NB4 (cell line): ENCODE measurements around the gene SLC39A10.

Experiments
- DNase-seq: peaks from one replicate; pipeline ENCODE4 v3.0.0; 2010; ENCODE audit warnings: low read depth
- H3K4me3 ChIP-seq: one replicate; pipeline ENCODE4 v1.5.1; 2011; ENCODE audit warnings: mild to moderate bottlenecking, low read depth, low read length, moderate library complexity
- CTCF ChIP-seq: IDR thresholded peaks from one replicate; pipeline ENCODE4 v1.5.1; 2012; ENCODE audit warnings: low read depth, low read length
- MAX ChIP-seq: IDR thresholded peaks from 2 replicates; pipeline ENCODE4 v1.6.1; 2011; ENCODE audit warnings: low read depth, low read length
- MYC ChIP-seq: IDR thresholded peaks from 2 replicates; pipeline ENCODE4 v1.6.1; 2011; ENCODE audit warnings: low read depth, low read length
- POLR2A ChIP-seq: IDR thresholded peaks from 2 replicates; pipeline ENCODE4 v1.6.1; 2011; ENCODE audit warnings: mild to moderate bottlenecking; ENCODE audit not compliant: insufficient read length; ENCODE audit errors: extremely low read depth

SLC39A10 gene

GRCh38 chr2:195709901-195710806 lies 53.1 kb downstream of the SLC39A10 start:
- TF ChIP-seq CTCF = no peak
- TF ChIP-seq POLR2A = no peak
- no peak for TF ChIP-seq MAX
- no peak for TF ChIP-seq MYC
- no peak for DNase-seq
- no peak overlapping the region for H3K4me3 ChIP-seq

GRCh38 chr2:195711478-195711877 lies 54.5 kb downstream of the SLC39A10 start:
- no peak for DNase-seq
- H3K4me3 ChIP-seq = no peak overlapping the region
- TF ChIP-seq CTCF = no peak
- TF ChIP-seq MAX = no peak
- TF ChIP-seq MYC = no peak

- H3K4me3 ChIP-seq = no peak overlapping the region
- DNase-seq = no peak
- TF ChIP-seq CTCF (no peak), POLR2A (no peak), MAX (no peak), MYC (no peak)
Observed at GRCh38 chr2:195716466-195716865, 59.4 kb downstream of the SLC39A10 start.

GRCh38 chr2:195721042-195721441 lies 64.0 kb downstream of the SLC39A10 start:
- DNase-seq = no peak
- no peak for TF ChIP-seq POLR2A
- TF ChIP-seq MAX = no peak
- no peak for TF ChIP-seq MYC
- no peak for TF ChIP-seq CTCF
- no peak overlapping the region for H3K4me3 ChIP-seq

- TF ChIP-seq MAX (no peak), POLR2A (no peak), MYC (no peak), CTCF (no peak)
- H3K4me3 ChIP-seq = no peak overlapping the region
- DNase-seq = peak; percentile 12
Observed at GRCh38 chr2:195722075-195722474, 65.0 kb downstream of the SLC39A10 start.
